HG03432 (cell line): ENCODE measurements around the gene FRMD4A.

Experiments used
- ATAC-seq: cut with Tn5 transposase; IDR thresholded peaks from one replicate; pipeline ENCODE4 v1.9.1; 2021; ENCODE audit warnings: mild to moderate bottlenecking, moderate library complexity; ENCODE audit not compliant: unreplicated experiment

Gene FRMD4A

GRCh38 chr10:14195433-14195832 is 135.3 kb downstream of the FRMD4A start:
- no peak for ATAC-seq

- ATAC-seq, result no peak
These were observed 138.0 kb downstream of the FRMD4A start for GRCh38 chr10:14192746-14193145.

GRCh38 chr10:14191871-14192270 is 138.9 kb downstream of the FRMD4A start:
- no peak for ATAC-seq

GRCh38 chr10:14191407-14191806 is 139.3 kb downstream of the FRMD4A start:
- no peak for ATAC-seq

GRCh38 chr10:14190702-14191101 is 140.0 kb downstream of the FRMD4A start:
- no peak for ATAC-seq

- ATAC-seq, result no peak
These were observed 144.5 kb downstream of the FRMD4A start for GRCh38 chr10:14186245-14186644.

GRCh38 chr10:14185316-14186045 is 145.2 kb downstream of the FRMD4A start:
- ATAC-seq, result peak; percentile 86

GRCh38 chr10:14184841-14185315 is 145.8 kb downstream of the FRMD4A start:
- ATAC-seq, result peak; percentile 67

GRCh38 chr10:14182781-14183180 is 147.9 kb downstream of the FRMD4A start:
- ATAC-seq, result no peak

- ATAC-seq, result no peak
These were observed 149.2 kb downstream of the FRMD4A start for GRCh38 chr10:14181567-14181936.

- ATAC-seq, result no peak
These were observed 149.7 kb downstream of the FRMD4A start for GRCh38 chr10:14180911-14181566.

- no peak for ATAC-seq
These were observed 151.5 kb downstream of the FRMD4A start for GRCh38 chr10:14179251-14179650.

- no peak for ATAC-seq
These were observed 156.8 kb downstream of the FRMD4A start for GRCh38 chr10:14173706-14174594.

GRCh38 chr10:14173391-14173705 is 157.4 kb downstream of the FRMD4A start:
- no peak for ATAC-seq

GRCh38 chr10:14172336-14172950 is 158.3 kb downstream of the FRMD4A start:
- ATAC-seq, result no peak

GRCh38 chr10:14171336-14171735 is 159.4 kb downstream of the FRMD4A start:
- ATAC-seq, result no peak

GRCh38 chr10:14163377-14164086 is 167.2 kb downstream of the FRMD4A start:
- ATAC-seq, result no peak

- no peak for ATAC-seq
These were observed 167.9 kb downstream of the FRMD4A start for GRCh38 chr10:14162629-14163344.

- no peak for ATAC-seq
These were observed 168.7 kb downstream of the FRMD4A start for GRCh38 chr10:14162061-14162460.

GRCh38 chr10:14160299-14160698 is 170.4 kb downstream of the FRMD4A start:
- no peak for ATAC-seq
